CD4-positive, alpha-beta T cell (primary cell): ENCODE data around the gene RASD2. TPM values are rescaled to one million over a fixed set of nuclear protein-coding genes. Genes with fewer than 3 reads are reported as not detected.

Experiments used
- ATAC-seq: fragments of 200-7000 bp; cut with Tn5 transposase; one replicate; pipeline ENCODE4 v1.10.0; 2022; ENCODE audit warnings: mild to moderate bottlenecking; ENCODE audit not compliant: poor library complexity
- CTCF ChIA-PET: fragments of 350-600 bp; sonication (Branson Sonifier 250); formaldehyde crosslinking; loops from one replicate; lab custom pipeline; 2021; ENCODE audit warnings: antibody characterized with exemption, inconsistent platforms; lab: Charles Lee
- POLR2A ChIA-PET: fragments of 350-600 bp; sonication (Branson Sonifier 250); formaldehyde crosslinking; loops from one replicate; lab custom pipeline; 2021; ENCODE audit warnings: antibody characterized with exemption, inconsistent platforms; lab: Charles Lee
- DNase-seq, 14 experiments: peaks; one replicate each; pipeline ENCODE4 v3.0.0-alpha.2; 2013 to 2020; ENCODE audit warnings: mixed read lengths in 2 of 14
- H3K27ac ChIP-seq, 2 donors: one replicate each; pipeline versions ENCODE4 v1.5.1 to v1.7.0; 2013; ENCODE audit warnings: low read length in 2 of 2, low read depth in 1 of 2, mild to moderate bottlenecking in 1 of 2
- H3K27me3 ChIP-seq, 2 experiments: 1 replicate in 1 of 2; 2 replicates in 1 of 2; pipeline versions ENCODE4 v1.6.1 to v1.7.0; 2013; ENCODE audit warnings: low read length in 2 of 2, control low read depth in 1 of 2, mild to moderate bottlenecking in 1 of 2, moderate library complexity in 1 of 2; ENCODE audit not compliant: insufficient read depth in 2 of 2, control insufficient read depth in 1 of 2
- H3K36me3 ChIP-seq: one replicate; pipeline ENCODE4 v1.6.1; 2013; ENCODE audit warnings: low read length, control low read depth; ENCODE audit not compliant: insufficient read depth
- H3K4me1 ChIP-seq: one replicate; pipeline ENCODE4 v1.6.1; 2013; ENCODE audit warnings: low read length, control low read depth; ENCODE audit not compliant: insufficient read depth
- H3K4me3 ChIP-seq: one replicate; pipeline ENCODE4 v1.5.1; 2013; ENCODE audit warnings: mild to moderate bottlenecking, low read length, moderate library complexity
- H3K9me3 ChIP-seq, 2 experiments: 1 replicate in 1 of 2; 2 replicates in 1 of 2; pipeline versions ENCODE4 v1.6.1 to v1.7.0; 2013; ENCODE audit warnings: low read length in 2 of 2, mild to moderate bottlenecking in 2 of 2, control low read depth in 1 of 2, moderate library complexity in 1 of 2; ENCODE audit not compliant: control insufficient read depth in 1 of 2, insufficient read depth in 1 of 2
- H3K27ac Mint-ChIP-seq: one replicate; pipeline ENCODE4 v1.8.0; 2020; ENCODE audit warnings: mixed read lengths
- H3K27me3 Mint-ChIP-seq: one replicate; pipeline ENCODE4 v1.8.0; 2021; ENCODE audit warnings: mixed read lengths
- H3K36me3 Mint-ChIP-seq: one replicate; pipeline ENCODE4 v1.8.0; 2021; ENCODE audit warnings: low read depth, mixed read lengths
- H3K4me1 Mint-ChIP-seq: one replicate; pipeline ENCODE4 v1.8.0; 2021; ENCODE audit warnings: low read depth, mixed read lengths
- H3K4me3 Mint-ChIP-seq: one replicate; pipeline ENCODE4 v1.8.0; 2020; ENCODE audit warnings: mild to moderate bottlenecking, mixed read lengths
- H3K9me3 Mint-ChIP-seq: one replicate; pipeline ENCODE4 v1.8.0; 2020; ENCODE audit warnings: mixed read lengths
- CTCF ChIP-seq: fragments of 200-600 bp; IDR thresholded peaks from one replicate; pipeline ENCODE4 v1.8.0; 2022; ENCODE audit warnings: antibody characterized with exemption, mild to moderate bottlenecking
- intact Hi-C, 2 experiments: fragments of 100-400 bp; cut with DNase I in 1 of 2; cut with micrococcal nuclease in 1 of 2; formaldehyde crosslinking; loops; one replicate each; pipeline versions ENCODE4 v1.15.1 to v1.9.0; 2023 to 2025; cut with DNase I, micrococcal nuclease
- total RNA-seq, 174 experiments: library from RNA in 2 of 174; stranded (reverse) in 2 of 174; gene quantifications; one replicate each; pipeline ENCODE4 v1.2.3 and lab custom pipeline; 2021 to 2026

RASD2 gene
- total RNA-seq, 2 experiments from 2014 or later = 1.4 to 1.6 TPM

DNA sequence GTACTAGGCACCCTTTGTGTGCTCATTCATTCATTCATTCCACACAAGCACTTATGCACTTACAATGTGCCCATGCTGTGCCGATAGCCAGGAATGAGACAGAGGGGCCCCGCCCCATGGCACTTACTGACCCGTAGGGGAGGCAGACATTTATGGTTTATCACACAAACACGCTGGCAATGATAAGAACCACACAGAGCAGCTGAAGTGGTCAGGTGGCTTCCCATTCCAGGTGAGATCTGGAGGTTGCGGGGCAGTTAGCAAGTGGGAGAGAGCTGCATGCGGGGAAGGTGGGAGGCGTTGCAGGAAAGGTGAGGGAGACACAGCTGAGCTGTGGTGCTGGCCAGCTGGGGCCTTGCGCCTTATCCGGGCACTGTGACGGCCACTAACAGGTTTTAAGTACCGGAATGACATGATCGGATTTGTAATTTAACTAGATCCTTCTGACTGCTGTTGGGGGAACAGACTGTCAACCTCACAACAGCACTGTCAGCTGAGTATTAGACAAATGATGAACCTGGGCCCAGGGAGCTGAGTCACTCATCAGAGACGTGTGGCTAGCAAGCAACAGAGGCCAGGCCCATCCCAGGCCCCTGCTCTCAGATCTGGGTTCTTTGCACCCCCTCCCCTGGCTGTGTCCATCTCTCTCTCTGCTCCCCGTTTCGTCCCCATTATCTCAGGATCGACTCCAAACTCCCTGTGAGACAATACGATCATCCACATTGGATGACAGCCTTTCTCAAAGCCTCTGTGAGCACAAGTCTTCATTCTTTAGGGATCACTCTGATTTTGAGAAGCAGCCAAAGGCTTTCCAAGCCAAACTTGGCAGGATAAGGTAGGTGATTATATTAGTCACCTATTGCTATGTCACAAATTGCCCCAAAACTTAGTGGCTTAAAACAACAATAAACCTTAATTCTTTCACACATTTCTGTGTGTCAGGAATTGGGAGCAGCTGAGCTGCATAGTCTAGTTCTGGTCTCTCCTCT is 28.4 kb downstream of the RASD2 start:
- ChIA-PET CTCF (no interaction called here), POLR2A (no interaction called here)
- Mint-ChIP-seq H3K4me3 (no peak overlapping the region), H3K27me3 (no peaks in the 10 kb centered on the region), H3K36me3 (no peaks in the 10 kb centered on the region), H3K4me1 (no peaks in the 10 kb centered on the region), H3K9me3 (no peaks in the 10 kb centered on the region), H3K27ac (no peak overlapping the region)
- Histone ChIP-seq H3K4me3 (no peak overlapping the region), H3K9me3 (no peaks in the 10 kb centered on the region), H3K27me3 (no peaks in the 10 kb centered on the region), H3K4me1 (no peaks in the 10 kb centered on the region), H3K27ac (no peak overlapping the region), H3K36me3 (no peaks in the 10 kb centered on the region)
- TF ChIP-seq CTCF = no peak
- intact Hi-C loops = no loop called here
- ATAC-seq (no peak), DNase-seq (no peak)

DNA sequence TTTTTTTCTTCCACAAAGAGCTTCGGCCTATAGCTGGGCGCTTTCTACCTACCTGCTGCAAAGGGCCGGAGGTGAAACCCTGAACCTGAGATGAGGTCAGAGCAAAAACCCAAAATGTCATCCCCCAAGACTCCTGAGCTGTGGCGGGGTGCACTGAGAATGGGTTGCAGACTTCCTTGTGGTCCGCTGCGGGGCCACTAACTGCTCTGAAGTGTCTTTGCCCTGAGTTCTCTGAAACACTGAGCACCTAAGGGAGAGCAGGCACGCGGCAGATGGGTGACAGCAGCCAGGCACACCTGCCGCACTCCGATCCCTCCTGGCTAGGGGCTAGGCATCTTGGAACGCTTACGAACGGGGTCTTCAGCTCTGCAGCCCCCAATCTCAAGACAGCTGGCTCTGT is 29.3 kb downstream of the RASD2 start:
- Histone ChIP-seq H3K4me1 (no peaks in the 10 kb centered on the region), H3K27ac (no peak overlapping the region), H3K9me3 (no peaks in the 10 kb centered on the region), H3K27me3 (no peaks in the 10 kb centered on the region), H3K4me3 (no peak overlapping the region), H3K36me3 (no peaks in the 10 kb centered on the region)
- intact Hi-C loops = no loop called here
- Mint-ChIP-seq H3K36me3 (no peaks in the 10 kb centered on the region), H3K4me1 (no peaks in the 10 kb centered on the region), H3K4me3 (no peak overlapping the region), H3K9me3 (no peaks in the 10 kb centered on the region), H3K27ac (no peak overlapping the region), H3K27me3 (no peaks in the 10 kb centered on the region)
- ChIA-PET CTCF (no interaction called here), POLR2A (no interaction called here)
- no peak for DNase-seq
- TF ChIP-seq CTCF = no peak
- ATAC-seq = no peak

- H3K36me3 ChIP-seq = no peaks in the 10 kb centered on the region
- CTCF ChIA-PET = no interaction called here
Observed at GRCh38 chr22:35570686-35571194, 30.1 kb downstream of the RASD2 start.

More at GRCh38 chr22:35570686-35571194, 30.1 kb downstream of the RASD2 start:
- no peaks in the 10 kb centered on the region for H3K36me3 Mint-ChIP-seq
- ATAC-seq = no peak
- no peaks in the 10 kb centered on the region for H3K9me3 Mint-ChIP-seq
- Histone ChIP-seq H3K27ac (no peak overlapping the region), H3K27me3 (no peaks in the 10 kb centered on the region), H3K9me3 (no peaks in the 10 kb centered on the region), H3K4me3 (no peak overlapping the region), H3K4me1 (no peaks in the 10 kb centered on the region)
- no peak overlapping the region for H3K4me3 Mint-ChIP-seq
- H3K27ac Mint-ChIP-seq = no peak overlapping the region
- no peak for TF ChIP-seq CTCF
- POLR2A ChIA-PET = no interaction called here
- H3K4me1 Mint-ChIP-seq = no peaks in the 10 kb centered on the region
- intact Hi-C loops = no loop called here
- no peaks in the 10 kb centered on the region for H3K27me3 Mint-ChIP-seq
- no peak for DNase-seq
